H1 (cell line): ENCODE results near the gene ARSI.

ENCODE experiments used
- ASH2L ChIP-seq: fragments of 200-600, 300-600 bp; sonication (generic); IDR thresholded peaks from one replicate; pipeline ENCODE4 v1.7.1; 2017; ENCODE audit warnings: low read length
- FOSL1 ChIP-seq: IDR thresholded peaks from 2 replicates; pipeline ENCODE4 v1.6.1; 2011; ENCODE audit warnings: mild to moderate bottlenecking, low read depth, low read length, moderate library complexity; ENCODE audit not compliant: insufficient read depth
- GTF2F1 ChIP-seq: IDR thresholded peaks from 2 replicates; pipeline ENCODE4 v1.6.1; 2012; ENCODE audit warnings: low read depth, low read length, improper control_type of control experiment, borderline replicate concordance
- JUN ChIP-seq: IDR thresholded peaks from 2 replicates; pipeline ENCODE4 v1.6.1; 2011; ENCODE audit warnings: low read depth, mild to moderate bottlenecking, improper control_type of control experiment, low read length
- MAFK ChIP-seq: IDR thresholded peaks from 2 replicates; pipeline ENCODE4 v1.6.1; 2012; ENCODE audit warnings: low read depth, mild to moderate bottlenecking, improper control_type of control experiment, low read length
- NANOG ChIP-seq: IDR thresholded peaks from 2 replicates; pipeline ENCODE4 v1.6.1; 2011; ENCODE audit warnings: low read length, low read depth, mild to moderate bottlenecking, inconsistent platforms; ENCODE audit not compliant: insufficient read depth, poor library complexity, severe bottlenecking
- NRF1 ChIP-seq: IDR thresholded peaks from 2 replicates; pipeline ENCODE4 v1.6.1; 2011; ENCODE audit warnings: mild to moderate bottlenecking, low read depth, low read length, improper control_type of control experiment
- POLR2A ChIP-seq, 2 experiments: IDR thresholded peaks; 1 replicate in 1 of 2; 2 replicates in 1 of 2; pipeline ENCODE4 v1.6.1; 2011; ENCODE audit warnings: low read depth in 2 of 2, low read length in 2 of 2, mild to moderate bottlenecking in 2 of 2; ENCODE audit errors: control extremely low read depth in 1 of 2
- POLR2AphosphoS5 ChIP-seq: IDR thresholded peaks from 2 replicates; pipeline ENCODE4 v1.6.1; 2011; ENCODE audit warnings: low read depth, low read length
- RAD21 ChIP-seq, 2 experiments: IDR thresholded peaks in 1 of 2; conservative IDR thresholded peaks in 1 of 2; 2 replicates each; pipeline ENCODE4 v1.6.1; 2011; ENCODE audit warnings: low read depth in 2 of 2, low read length in 2 of 2, improper control_type of control experiment in 1 of 2, inconsistent platforms in 1 of 2, mild to moderate bottlenecking in 1 of 2, moderate library complexity in 1 of 2
- RXRA ChIP-seq: IDR thresholded peaks from 2 replicates; pipeline ENCODE4 v1.6.1; 2011; ENCODE audit warnings: low read depth, mild to moderate bottlenecking, low read length, moderate library complexity; ENCODE audit not compliant: insufficient read depth
- TF ChIP-seq, protein P1 (sequence below): IDR thresholded peaks from 2 replicates; pipeline ENCODE4 v1.6.1; 2011; ENCODE audit warnings: low read length, improper control_type of control experiment
- TF ChIP-seq, protein P2 (sequence below), 3 experiments: IDR thresholded peaks; 1 replicate in 2 of 3; 2 replicates in 1 of 3; pipeline versions ENCODE4 v1.5.1 to v1.6.1; 2011; ENCODE audit warnings: low read length in 3 of 3, mild to moderate bottlenecking in 3 of 3, inconsistent platforms in 2 of 3, low read depth in 1 of 3, moderate library complexity in 1 of 3; ENCODE audit not compliant: insufficient read depth in 1 of 3; ENCODE audit errors: control extremely low read depth in 1 of 3
- TF ChIP-seq, protein P3 (sequence below): IDR thresholded peaks from 2 replicates; pipeline ENCODE4 v1.6.1; 2011; ENCODE audit warnings: low read depth, mild to moderate bottlenecking, low read length; ENCODE audit not compliant: insufficient read depth

DNA sequence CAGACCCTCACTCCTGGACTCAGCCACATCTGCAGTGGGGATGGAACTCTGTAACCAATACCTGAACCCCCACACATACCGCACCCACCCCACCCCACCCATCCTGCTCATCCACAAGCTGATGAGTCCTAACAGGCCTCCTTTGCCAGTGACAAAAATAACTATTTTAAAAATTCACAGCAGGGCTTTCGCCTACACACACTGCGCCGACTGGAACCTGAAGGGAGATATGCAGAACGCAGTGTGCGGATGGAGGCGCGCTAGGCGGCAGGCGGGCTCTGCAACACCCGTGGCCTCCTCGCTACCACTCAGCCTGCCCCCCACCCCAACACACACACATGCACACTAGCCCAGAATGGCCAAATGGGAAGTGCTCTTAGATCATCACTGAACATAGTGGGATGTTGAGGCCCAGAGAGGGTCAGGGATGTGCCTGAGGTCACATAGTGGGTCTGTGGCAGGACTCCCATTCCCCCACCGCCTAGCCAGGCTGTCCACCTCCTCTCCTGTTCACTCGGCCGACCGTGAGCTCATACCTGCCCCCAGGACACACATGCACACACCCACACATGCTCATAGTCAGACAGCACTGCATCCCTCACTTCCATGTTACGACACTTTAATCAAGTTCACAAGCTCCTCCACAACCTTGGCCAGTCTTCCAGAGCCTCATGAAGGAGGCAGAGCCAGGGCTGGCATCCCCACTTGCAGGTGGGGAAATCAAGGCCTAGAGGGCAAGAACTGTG is 6.8 kb downstream of the ARSI start:
- TF ChIP-seq ASH2L = no peak
- no peak for TF ChIP-seq RAD21 (IDR thresholded peaks at IDR 0.05 in 1 of 2, conservative IDR thresholded peaks at IDR 0.05 in 1 of 2; ENCODE audit: low read depth in 2 of 2, low read length in 2 of 2)
- no peak for TF ChIP-seq POLR2AphosphoS5
- TF ChIP-seq, protein P1, sequence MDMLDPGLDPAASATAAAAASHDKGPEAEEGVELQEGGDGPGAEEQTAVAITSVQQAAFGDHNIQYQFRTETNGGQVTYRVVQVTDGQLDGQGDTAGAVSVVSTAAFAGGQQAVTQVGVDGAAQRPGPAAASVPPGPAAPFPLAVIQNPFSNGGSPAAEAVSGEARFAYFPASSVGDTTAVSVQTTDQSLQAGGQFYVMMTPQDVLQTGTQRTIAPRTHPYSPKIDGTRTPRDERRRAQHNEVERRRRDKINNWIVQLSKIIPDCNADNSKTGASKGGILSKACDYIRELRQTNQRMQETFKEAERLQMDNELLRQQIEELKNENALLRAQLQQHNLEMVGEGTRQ = no peak
- TF ChIP-seq MAFK = no peak
- TF ChIP-seq, protein P2, sequence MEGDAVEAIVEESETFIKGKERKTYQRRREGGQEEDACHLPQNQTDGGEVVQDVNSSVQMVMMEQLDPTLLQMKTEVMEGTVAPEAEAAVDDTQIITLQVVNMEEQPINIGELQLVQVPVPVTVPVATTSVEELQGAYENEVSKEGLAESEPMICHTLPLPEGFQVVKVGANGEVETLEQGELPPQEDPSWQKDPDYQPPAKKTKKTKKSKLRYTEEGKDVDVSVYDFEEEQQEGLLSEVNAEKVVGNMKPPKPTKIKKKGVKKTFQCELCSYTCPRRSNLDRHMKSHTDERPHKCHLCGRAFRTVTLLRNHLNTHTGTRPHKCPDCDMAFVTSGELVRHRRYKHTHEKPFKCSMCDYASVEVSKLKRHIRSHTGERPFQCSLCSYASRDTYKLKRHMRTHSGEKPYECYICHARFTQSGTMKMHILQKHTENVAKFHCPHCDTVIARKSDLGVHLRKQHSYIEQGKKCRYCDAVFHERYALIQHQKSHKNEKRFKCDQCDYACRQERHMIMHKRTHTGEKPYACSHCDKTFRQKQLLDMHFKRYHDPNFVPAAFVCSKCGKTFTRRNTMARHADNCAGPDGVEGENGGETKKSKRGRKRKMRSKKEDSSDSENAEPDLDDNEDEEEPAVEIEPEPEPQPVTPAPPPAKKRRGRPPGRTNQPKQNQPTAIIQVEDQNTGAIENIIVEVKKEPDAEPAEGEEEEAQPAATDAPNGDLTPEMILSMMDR (IDR thresholded peaks at IDR 0.05; ENCODE audit: control extremely low read depth in 1 of 3, insufficient read depth in 1 of 3, low read depth in 1 of 3, low read length in 3 of 3) = no peak
- no peak for TF ChIP-seq NANOG
- no peak for TF ChIP-seq NRF1
- no peak for TF ChIP-seq POLR2A (IDR thresholded peaks at IDR 0.05; ENCODE audit: control extremely low read depth in 1 of 2, low read depth in 2 of 2, low read length in 2 of 2)
- TF ChIP-seq GTF2F1 = no peak
- TF ChIP-seq, protein P3, sequence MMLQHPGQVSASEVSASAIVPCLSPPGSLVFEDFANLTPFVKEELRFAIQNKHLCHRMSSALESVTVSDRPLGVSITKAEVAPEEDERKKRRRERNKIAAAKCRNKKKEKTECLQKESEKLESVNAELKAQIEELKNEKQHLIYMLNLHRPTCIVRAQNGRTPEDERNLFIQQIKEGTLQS = no peak
- no peak for TF ChIP-seq JUN
- no peak for TF ChIP-seq FOSL1
- no peak for TF ChIP-seq RXRA
